A673 (cell line): ENCODE results near the gene DCLK2. TPM values are rescaled to one million over a fixed set of nuclear protein-coding genes. Genes with fewer than 3 reads are reported as not detected.

ENCODE experiments used
- BruUV-seq: library from RNA; stranded (reverse); fragments of 400-500 nt; replicated peaks from 2 replicates; lab custom pipeline; 2021; lab: Mats Ljungman, UMichigan
- CTCF ChIA-PET: fragments of 300-600 bp; sonication (Branson Sonifier 250); formaldehyde crosslinking; loops from one replicate; lab custom pipeline; 2022; ENCODE audit warnings: antibody characterized with exemption; lab: Charles Lee
- POLR2A ChIA-PET: fragments of 300-600 bp; sonication (Branson Sonifier 250); formaldehyde crosslinking; loops from one replicate; lab custom pipeline; 2022; ENCODE audit warnings: antibody characterized with exemption; ENCODE audit not compliant: low non-redundant PET; lab: Charles Lee
- DNase-seq: peaks from one replicate; pipeline ENCODE4 v3.0.0-alpha.2; 2015; ENCODE audit warnings: low spot score
- H3K27ac ChIP-seq: fragments of 200-600 bp; sonication (generic); 2 replicates; pipeline ENCODE4 v1.5.1; 2016; ENCODE audit warnings: mixed run types, low read depth, mild to moderate bottlenecking, mixed read lengths, antibody characterized with exemption, low read length; ENCODE audit not compliant: poor library complexity, severe bottlenecking
- H3K27me3 ChIP-seq: fragments of 200-600 bp; sonication (generic); replicated peaks from 2 replicates; pipeline ENCODE4 v1.6.1; 2017; ENCODE audit warnings: mixed run types, low read depth, mild to moderate bottlenecking, mixed read lengths, antibody characterized with exemption, low read length; ENCODE audit not compliant: insufficient read depth, poor library complexity
- H3K36me3 ChIP-seq: fragments of 200-600 bp; sonication (generic); 2 replicates; pipeline ENCODE4 v1.6.1; 2016; ENCODE audit warnings: mixed run types, mild to moderate bottlenecking, mixed read lengths, antibody characterized with exemption, low read length; ENCODE audit not compliant: insufficient read depth, poor library complexity, severe bottlenecking
- H3K4me1 ChIP-seq: fragments of 200-600 bp; sonication (generic); 2 replicates; pipeline ENCODE4 v1.6.1; 2017; ENCODE audit warnings: mixed run types, mild to moderate bottlenecking, mixed read lengths, antibody characterized with exemption, low read length; ENCODE audit not compliant: insufficient read depth, poor library complexity, severe bottlenecking
- H3K4me3 ChIP-seq: fragments of 200-600 bp; sonication (generic); 2 replicates; pipeline ENCODE4 v1.5.1; 2016; ENCODE audit warnings: low read depth, mixed run types, mild to moderate bottlenecking, mixed read lengths, low read length; ENCODE audit not compliant: poor library complexity, severe bottlenecking
- H3K9me3 ChIP-seq: fragments of 200-600 bp; sonication (generic); 2 replicates; pipeline ENCODE4 v1.6.1; 2016; ENCODE audit warnings: mixed run types, low read depth, mild to moderate bottlenecking, mixed read lengths, antibody characterized with exemption, low read length; ENCODE audit not compliant: poor library complexity, severe bottlenecking
- CTCF ChIP-seq: fragments of 300-800, 200-600 bp; sonication (generic); conservative IDR thresholded peaks from 2 replicates; pipeline ENCODE4 v1.5.1; 2017; ENCODE audit warnings: low read depth, mild to moderate bottlenecking, antibody characterized with exemption, low read length, moderate library complexity, mixed read lengths
- EZH2 ChIP-seq: fragments of 200-600 bp; sonication (generic); IDR thresholded peaks from 2 replicates; pipeline ENCODE4 v1.6.1; 2017; ENCODE audit warnings: borderline replicate concordance, low read depth, mild to moderate bottlenecking, mixed read lengths, antibody characterized with exemption, low read length; ENCODE audit not compliant: poor library complexity, severe bottlenecking
- intact Hi-C: fragments of 100-400 bp; cut with micrococcal nuclease; formaldehyde crosslinking; loops from one replicate; pipeline ENCODE4 v1.10.0; 2022; ENCODE audit not compliant: unreplicated experiment
- total RNA-seq: library from RNA; stranded (reverse); gene quantifications from 2 replicates; pipeline ENCODE4 v1.2.3, GENCODE V29; 2021

DCLK2 gene
- total RNA-seq, 1 experiment from 2014 or later = 4.9 TPM

DNA sequence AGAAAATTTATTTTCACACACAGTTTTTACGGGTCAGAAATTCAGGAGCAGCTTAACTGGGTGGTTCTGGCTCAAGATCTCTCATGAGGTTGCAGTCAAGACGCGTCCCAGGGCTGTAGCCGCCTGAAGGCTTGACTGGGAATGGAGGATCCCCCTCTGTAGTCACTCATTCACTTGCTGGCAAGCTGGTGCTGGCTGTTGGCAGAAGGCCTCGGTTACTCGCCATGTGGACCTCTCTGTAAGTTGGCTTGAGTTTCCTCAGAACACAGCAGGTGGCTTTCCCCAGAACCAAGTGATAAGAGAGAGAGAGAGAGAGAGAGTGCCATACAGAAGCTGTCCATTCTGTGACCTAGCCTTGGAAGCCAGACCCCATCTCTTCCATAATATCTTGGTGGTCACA lies 132.8 kb downstream of the DCLK2 start:
- ChIA-PET CTCF (no interaction called here), POLR2A (no interaction called here)
- no peak overlapping the region for H3K4me3 ChIP-seq
- H3K9me3 ChIP-seq = no peaks in the 10 kb centered on the region
- H3K27ac ChIP-seq = no peak overlapping the region
- BruUV-seq = no TSS peak
- intact Hi-C loops = loop anchor here (10.0 kb wide), 1 partner anchor 106 kb away; no protein-coding TSS in a partner anchor
- peak; percentile 38 for DNase-seq
- no peaks in the 10 kb centered on the region for H3K36me3 ChIP-seq
- H3K4me1 ChIP-seq = peaks cover 21% of the 10 kb centered on the region
- H3K27me3 ChIP-seq = no peaks in the 10 kb centered on the region
- TF ChIP-seq EZH2 (no peak), CTCF (no peak)

DNA sequence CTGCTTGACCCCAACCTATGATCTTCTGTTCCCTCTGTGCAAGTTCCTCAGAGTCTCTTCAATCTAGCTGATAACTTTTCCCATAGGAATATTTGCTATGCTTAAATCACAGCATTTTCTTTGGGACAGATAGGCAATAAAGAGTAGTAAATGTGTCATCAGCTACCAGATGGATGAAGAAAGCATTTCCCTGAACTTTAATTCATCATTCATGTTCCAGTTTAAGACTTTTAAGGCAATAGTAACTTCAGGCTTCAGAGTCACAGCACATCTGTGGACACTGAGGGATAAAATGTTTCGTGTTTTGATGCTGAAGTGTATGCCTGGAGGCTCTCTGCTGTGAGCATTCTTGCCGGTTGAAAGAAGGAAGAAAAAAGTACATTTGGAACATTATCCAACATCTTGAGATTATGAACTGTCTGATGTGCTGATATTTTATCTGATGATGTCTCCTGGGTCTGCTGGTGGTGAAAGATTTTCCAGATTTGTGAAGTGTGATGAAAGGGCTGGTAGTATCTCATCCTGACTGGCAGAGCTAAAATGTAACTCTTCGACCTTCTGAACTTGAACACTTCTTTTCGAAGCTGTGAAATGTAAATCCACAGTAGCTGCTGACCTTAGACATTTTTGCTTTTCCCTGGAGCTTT lies 133.7 kb downstream of the DCLK2 start:
- intact Hi-C loops = loop anchor here (10.0 kb wide), 1 partner anchor 107 kb away; no protein-coding TSS in a partner anchor
- TF ChIP-seq CTCF = no peak
- no peak for TF ChIP-seq EZH2
- H3K9me3 ChIP-seq = no peaks in the 10 kb centered on the region
- H3K4me3 ChIP-seq = no peak overlapping the region
- H3K27ac ChIP-seq = no peak overlapping the region
- ChIA-PET CTCF (no interaction called here), POLR2A (no interaction called here)
- BruUV-seq = no TSS peak
- DNase-seq = no peak
- H3K36me3 ChIP-seq = no peaks in the 10 kb centered on the region
- no peaks in the 10 kb centered on the region for H3K27me3 ChIP-seq
- H3K4me1 ChIP-seq = peaks cover 16% of the 10 kb centered on the region

GRCh38 chr4:150212485-150212884 lies 134.2 kb downstream of the DCLK2 start:
- CTCF ChIA-PET = no interaction called here
- Histone ChIP-seq H3K27ac (no peak overlapping the region), H3K9me3 (no peaks in the 10 kb centered on the region), H3K4me1 (peaks cover 19% of the 10 kb centered on the region), H3K27me3 (no peaks in the 10 kb centered on the region), H3K36me3 (no peaks in the 10 kb centered on the region), H3K4me3 (no peak overlapping the region)
- no peak for DNase-seq
- intact Hi-C loops = loop anchor here (10.0 kb wide), 1 partner anchor 108 kb away; no protein-coding TSS in a partner anchor
- TF ChIP-seq EZH2 = no peak
- no peak for TF ChIP-seq CTCF
- POLR2A ChIA-PET = no interaction called here
- no TSS peak for BruUV-seq
